ENCODE data around the gene TLE5.

Gene TLE5

GRCh38 chr19:3062165-3063105, at the start of gene TLE5:
TLE5 (minus strand) TSS chr19:3062495; CDS start chr19:3062200, 295 bp downstream.
- peak; percentile 67 to 70 for DNase-seq

- DNase-seq = no peak
Observed at GRCh38 chr19:3111586-3112247, 49.4 kb upstream of the TLE5 start.

GRCh38 chr19:3110126-3110825, 48.0 kb upstream of the TLE5 start:
- no peak for DNase-seq

GRCh38 chr19:3109491-3109890, 47.2 kb upstream of the TLE5 start:
- DNase-seq = no peak

GRCh38 chr19:3108775-3109174, 46.5 kb upstream of the TLE5 start:
- DNase-seq = peak; percentile 79 to 81

- DNase-seq = no peak
Observed at GRCh38 chr19:3107658-3108057, 45.4 kb upstream of the TLE5 start.

- no peak for DNase-seq
Observed at GRCh38 chr19:3106509-3107141, 44.3 kb upstream of the TLE5 start.

- DNase-seq = no peak
Observed at GRCh38 chr19:3105641-3106508, 43.6 kb upstream of the TLE5 start.

GRCh38 chr19:3104708-3104983, 42.4 kb upstream of the TLE5 start:
- DNase-seq = no peak

GRCh38 chr19:3102239-3103140, 40.2 kb upstream of the TLE5 start:
- no peak for DNase-seq

- no peak for DNase-seq
Observed at GRCh38 chr19:3100747-3101730, 38.7 kb upstream of the TLE5 start.

GRCh38 chr19:3100331-3100730, 38.0 kb upstream of the TLE5 start:
- DNase-seq = no peak

GRCh38 chr19:3099347-3100145, 37.3 kb upstream of the TLE5 start:
- DNase-seq = no peak

GRCh38 chr19:3098515-3099346, 36.4 kb upstream of the TLE5 start:
- no peak for DNase-seq

GRCh38 chr19:3098141-3098514, 35.8 kb upstream of the TLE5 start:
- no peak for DNase-seq

- DNase-seq = no peak
Observed at GRCh38 chr19:3097442-3097871, 35.2 kb upstream of the TLE5 start.

GRCh38 chr19:3096902-3097326, 34.6 kb upstream of the TLE5 start:
- DNase-seq = no peak

Measured in stimulated activated CD4-positive, alpha-beta T cell treated with anti-CD3 and anti-CD28 coated beads, Interleukin-2, amount 100 ng/mL, for 24 hours (primary cell).